G401.6 (cell line): ENCODE results near the gene TBC1D21.

Source experiments
- FAIRE-seq: peaks from 2 replicates; lab custom pipeline; 2012; peaks lifted over from hg19 to GRCh38; lab: Jason Lieb, UNC

Gene TBC1D21

DNA sequence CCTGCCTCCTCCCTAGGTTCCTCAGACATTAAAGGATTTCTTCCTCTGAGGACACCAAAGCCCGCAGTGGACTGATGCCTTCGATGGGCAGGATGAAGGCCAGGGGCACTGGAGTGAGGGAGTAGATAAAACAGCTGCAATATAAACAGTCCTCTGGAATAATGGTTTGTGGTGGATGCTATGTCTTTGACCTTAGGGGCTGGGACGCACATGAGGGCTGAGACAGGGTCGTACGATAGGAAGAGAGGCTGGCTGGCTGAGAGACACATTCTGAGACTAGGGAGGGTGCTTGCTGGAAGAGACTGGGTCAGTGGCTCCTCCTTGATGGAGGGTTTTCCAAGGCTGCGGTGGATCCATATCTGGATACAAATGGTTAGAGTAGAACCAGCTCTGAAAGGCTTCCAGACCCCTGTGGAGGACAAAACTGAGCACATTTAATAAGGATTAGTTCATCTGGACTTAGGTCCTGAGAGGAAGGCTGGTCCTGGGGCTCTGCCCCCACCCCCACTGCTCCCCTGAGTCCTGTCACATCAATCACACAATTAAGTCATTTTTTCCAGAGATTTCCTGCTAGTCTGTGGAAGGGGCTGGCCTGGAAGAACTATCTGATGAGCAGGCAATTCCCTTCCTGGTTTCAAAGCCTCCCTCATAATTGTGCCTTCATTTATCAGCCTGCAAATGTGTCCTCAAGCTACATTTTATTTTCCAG is 15.8 kb downstream of the TBC1D21 start:
- no peak for FAIRE-seq

DNA sequence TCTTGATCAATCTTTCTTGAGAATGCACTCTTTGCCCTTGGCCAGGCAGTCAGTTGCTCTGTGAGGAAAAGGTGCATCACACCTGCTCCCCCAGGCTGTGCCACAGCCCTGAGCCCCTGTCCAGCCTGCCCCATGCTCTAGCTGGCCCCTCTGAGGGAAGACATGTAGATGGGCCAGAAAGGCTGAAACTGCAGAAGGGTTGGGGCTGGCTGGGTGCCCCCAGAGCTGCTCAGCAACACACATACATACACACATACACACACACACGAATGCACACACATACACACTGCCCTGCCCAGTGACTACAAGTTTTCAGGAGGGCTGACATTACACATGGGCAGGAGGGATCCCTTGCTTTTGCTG is 16.4 kb downstream of the TBC1D21 start:
- no peak for FAIRE-seq

DNA sequence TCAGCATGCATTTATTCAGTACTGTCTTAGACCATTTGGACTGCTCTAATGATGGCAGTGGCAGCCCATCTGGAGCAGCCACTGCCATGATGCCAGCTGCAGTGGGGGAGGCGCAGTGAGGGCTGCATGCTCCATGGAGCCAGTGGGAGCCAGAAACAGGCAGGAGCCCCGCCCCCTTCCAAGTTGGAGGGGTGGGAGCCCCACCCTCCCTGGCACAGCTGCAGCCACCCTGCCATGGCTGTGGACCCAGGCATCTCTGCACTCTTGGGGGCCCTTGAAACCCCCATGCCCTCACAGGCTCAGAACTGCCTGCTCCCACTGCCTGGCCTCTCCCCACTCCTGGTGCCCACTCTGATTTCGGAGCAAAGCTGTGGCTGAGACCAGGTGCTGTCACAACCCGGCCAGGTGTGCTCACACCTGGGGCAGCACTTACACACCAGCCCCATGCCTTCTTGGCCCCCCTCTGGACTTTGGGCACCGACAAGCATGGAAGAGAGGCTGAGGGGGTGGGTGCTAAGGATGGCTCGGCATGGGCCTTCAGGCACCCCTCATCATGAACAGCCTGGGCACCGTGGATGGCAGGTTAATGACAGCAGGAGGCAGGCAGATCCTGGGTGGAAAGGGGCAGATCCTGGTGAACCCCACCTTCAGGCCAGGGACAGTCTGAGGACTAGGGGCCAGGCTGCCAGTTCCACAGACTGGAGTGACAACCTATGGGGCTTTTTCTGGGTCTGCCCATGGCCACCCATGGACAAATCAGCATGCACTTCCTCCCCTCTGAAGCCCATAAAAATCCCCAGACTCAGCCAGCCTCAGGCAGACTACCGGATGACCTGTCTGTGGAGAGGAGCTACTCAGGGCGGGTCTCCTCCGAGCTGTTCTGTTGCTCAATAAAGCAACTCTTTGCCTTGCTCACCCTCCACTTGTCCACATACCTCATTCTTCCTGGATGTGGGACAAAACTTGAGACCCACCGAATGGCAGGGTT is 18.3 kb downstream of the TBC1D21 start:
- no peak for FAIRE-seq

DNA sequence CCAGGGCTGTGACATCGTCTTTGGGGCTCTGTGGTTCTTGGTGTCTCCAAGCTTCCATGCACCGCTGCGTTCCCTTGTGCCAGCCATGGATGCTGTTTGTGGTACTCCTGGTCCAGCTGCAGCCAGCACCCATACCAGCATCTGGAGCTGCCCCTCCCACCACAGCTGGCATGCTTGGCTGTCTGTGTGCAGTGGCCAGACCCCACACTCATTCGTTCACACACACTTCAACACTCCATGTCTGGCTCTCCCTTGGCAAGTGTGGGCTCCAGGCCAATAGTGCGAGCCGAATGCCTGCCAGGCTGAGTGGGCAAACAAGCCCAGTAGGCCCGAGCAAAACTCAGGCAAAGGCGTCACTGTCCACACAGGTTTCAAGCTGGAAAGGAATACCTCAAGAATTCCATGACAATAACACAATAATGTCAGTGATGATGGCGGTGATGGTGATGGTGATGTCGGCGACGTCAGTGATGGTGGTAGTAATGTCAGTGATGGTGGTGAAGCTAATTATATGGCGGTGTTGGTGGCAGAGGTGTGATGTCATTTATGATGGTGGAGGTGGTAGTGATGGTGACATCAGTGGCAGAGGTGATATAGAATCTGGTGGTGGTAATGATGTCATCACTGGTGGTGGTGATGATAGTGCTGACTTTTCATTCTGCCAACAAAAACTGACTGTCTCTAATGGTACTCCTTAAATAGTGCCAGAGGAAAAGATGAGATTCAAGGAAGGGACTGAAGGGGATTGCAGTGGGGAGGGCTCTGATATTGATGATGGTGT is 19.3 kb downstream of the TBC1D21 start:
- FAIRE-seq, result no peak

DNA sequence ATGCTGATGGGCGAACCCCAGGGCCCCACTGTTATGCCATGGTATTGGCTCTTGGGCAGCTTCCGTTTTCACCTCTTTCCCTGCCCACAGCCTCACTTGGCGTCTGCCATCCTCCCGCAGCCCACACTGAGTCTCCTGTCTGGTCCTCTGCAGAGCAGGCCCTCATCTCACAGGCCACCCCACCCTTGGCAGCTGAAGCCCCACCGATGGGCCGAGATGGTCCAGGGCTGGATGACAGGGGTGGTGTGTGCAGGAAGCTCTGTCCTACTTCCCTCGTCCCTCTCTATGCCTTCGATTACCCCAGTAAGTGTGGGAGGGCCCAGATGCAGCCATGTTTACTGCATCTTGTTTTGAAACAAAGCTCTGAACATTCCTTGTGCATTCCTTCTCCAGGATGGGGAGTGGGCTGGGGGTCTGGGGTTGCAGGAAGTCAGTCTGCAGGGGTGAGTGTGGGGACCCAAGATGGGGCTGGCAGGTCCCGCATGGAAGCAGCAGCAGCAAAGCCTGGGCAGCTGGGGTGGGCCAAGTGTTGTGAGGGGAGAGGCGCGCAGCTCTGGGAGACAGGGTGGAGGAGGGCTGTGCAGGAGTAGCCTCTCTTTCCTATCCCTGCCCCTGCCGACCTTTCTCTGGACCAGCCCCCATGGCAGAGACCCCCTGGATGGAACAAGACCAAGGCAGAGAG is 20.9 kb downstream of the TBC1D21 start:
- no peak for FAIRE-seq

DNA sequence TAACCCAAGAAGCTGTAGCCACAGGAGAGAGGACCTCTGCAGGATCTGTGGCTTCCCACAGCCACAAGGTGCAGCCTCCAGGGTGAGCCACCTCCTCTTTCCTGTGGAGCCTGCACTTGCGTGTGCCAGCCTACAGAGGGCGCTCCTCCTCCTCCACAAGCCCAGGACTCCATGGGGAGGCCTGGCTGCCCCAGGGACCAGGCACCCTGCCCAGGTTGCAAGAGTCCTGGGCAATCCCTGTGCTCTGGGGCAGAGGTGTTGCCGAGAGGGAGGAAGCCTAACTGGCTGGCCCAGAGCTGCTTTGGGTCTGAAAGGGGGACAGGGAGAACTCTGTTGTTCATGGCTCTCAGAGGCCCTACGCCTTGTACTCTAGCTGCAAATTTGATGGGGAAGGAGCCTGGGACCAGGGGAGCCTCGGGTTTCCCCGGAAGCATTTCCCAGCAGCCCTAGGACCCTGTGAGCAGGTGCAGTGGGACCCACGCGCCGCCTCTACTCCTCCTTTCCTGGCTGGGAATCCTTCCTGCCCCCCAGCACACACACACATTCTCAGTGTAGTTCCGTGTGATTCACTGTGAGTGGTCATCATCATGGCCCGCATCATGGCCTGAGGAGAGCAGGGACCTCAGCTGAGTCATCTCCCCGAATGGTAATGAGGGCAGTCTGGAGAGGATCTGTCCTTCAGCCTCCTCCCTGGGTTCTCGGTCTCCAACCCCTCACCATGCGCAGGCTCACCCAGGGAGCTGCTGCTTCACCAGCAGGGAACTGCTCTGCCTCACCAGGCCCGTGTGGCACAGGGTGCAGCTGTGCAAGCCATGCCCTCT is 24.3 kb downstream of the TBC1D21 start:
- peak; percentile 42 for FAIRE-seq

DNA sequence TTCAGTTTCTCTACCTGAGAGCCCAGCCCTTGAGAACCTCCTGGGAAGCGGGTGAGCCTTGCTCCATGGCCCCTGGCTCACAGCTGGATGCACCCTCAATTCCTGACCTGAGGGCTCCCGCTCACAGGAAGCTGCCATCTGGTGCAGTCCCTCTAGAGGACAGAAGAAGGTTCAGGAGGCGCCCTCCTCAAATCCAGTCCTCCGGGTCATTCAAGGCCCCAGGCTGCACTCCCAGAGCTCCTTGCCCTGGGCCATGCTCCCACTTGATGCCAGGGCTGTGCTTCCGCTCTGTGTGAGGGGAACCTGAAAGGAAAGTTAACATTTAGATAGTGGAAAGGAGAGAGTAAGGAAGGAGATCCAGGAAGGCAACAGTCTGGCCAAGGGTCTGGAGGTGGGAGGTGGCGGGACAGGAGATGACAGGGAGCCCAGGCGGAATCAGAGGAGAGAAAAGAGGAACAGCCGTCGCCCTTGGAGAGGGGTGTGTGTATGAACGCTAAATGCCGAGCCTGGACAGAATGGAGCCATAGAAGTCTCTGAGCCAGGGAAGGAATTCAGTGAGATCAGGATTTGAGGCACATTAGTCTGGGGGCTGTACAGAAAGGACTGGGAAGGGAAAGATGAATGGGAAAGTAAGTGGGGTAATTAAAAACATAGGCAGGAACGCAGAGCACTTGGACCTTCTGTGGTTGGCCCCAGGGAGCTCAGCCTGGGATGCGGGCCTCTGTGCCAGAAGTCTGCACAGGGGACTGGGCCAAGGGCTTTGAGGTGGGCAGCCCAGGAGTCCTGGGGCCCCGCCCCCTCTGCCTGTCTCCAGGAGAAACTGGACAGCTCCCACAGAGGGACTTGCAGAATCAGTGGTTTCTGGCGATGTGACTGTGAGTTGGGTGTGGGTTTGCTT is 26.1 kb downstream of the TBC1D21 start:
- FAIRE-seq, result no peak

DNA sequence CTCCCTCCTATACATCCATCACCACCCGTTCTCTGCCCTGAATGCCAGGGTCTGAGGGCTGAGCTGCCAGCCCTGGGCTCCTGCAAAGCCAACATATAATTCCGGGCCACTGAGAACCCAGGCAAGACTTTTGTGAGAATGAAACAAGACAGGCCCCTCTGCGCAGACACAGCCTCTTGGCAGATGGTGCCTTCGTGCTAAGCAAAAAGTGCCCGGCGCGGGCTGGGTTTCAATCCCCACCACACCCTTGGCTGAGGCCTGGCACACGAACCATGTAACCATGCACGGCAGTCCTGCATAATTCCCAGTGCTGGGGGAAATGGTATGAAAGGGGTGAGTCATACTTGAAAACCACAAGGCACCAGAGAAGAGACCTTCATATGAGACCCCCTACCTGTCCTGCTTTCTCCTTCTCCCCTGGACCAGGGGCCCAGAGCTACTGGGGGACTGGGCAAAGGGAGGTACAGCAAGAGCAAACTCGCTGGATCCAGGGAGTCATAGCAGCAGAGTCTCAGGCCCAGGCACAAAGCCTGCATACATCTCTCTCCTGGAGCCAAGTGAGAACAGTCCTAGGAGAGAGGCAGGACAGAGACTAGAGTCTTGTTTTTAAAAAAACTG is 26.8 kb downstream of the TBC1D21 start:
- FAIRE-seq, result no peak

DNA sequence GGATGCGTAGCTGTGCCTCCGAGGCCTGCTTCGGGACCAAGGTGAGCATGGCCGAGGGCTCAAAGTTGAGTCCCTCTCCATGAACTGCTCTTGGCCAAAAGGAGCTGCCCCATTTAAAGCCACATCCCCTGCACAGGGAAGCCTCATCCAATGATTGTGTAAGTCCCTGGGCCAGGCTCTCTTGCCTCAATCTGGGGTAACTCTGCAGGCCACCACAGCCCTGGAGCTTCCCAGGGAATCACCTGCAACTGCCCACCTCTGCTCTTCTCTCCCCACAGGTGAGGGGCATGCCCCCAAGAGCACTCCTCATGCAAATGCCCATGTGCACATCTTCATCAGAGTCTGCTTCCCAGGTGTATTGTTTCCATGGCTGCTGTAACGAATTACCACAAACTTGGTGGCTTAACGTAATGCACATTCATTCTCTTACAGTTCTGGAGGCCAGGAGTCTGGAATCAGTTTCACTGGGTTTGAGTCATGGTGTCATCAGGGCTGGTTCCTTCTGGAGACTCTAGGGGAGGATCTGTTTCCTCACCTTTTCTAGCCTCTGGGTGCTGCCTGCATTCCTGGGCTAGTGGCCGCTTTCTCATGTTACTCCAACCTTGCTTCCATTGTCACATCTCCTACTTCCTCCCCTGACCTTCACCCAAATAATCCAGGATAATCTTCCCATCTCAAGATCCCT is 27.9 kb downstream of the TBC1D21 start:
- FAIRE-seq, result no peak

DNA sequence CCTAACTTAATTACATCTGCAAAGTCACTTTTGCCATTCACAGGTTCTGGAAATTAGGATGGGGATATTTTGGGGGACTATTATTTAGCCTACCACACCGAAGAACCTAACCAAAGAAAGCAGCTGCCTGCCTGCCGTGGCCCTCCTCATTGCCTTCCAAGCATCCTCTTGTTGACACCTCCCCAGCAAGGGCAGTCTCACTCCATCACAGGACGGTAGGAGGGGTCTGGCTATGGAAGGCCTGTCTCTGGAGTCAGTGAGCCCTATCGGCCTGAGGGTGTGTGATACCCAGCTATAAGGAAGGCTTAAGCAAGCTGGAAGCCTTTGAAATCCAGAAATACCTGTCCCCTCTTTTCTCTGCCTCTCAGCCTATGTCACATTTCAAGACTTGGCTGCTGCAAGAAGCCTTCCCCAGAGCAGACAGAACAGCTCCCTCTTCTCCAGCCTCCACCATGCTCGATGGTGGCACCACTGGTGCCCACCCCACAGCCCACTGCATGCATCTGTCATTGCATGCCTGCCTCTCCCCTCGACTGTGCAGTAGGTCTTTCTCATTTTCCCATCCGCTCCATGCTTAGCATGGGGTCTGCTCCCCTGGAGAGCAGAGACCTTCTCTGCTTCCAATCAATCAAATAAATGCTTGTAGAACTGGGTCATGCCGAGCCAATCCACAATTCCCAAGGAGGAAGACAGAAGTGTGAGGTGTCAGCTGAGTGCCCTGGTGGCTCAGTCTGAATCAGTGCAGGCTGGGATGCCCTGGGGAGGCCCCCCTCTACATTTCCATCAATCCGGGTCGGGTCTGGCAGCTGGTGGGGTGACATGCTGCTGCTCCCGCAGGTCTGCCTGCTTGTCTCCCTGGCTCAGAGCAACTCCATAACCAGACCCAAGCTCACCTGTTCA is 29.0 kb downstream of the TBC1D21 start:
- FAIRE-seq, result no peak

DNA sequence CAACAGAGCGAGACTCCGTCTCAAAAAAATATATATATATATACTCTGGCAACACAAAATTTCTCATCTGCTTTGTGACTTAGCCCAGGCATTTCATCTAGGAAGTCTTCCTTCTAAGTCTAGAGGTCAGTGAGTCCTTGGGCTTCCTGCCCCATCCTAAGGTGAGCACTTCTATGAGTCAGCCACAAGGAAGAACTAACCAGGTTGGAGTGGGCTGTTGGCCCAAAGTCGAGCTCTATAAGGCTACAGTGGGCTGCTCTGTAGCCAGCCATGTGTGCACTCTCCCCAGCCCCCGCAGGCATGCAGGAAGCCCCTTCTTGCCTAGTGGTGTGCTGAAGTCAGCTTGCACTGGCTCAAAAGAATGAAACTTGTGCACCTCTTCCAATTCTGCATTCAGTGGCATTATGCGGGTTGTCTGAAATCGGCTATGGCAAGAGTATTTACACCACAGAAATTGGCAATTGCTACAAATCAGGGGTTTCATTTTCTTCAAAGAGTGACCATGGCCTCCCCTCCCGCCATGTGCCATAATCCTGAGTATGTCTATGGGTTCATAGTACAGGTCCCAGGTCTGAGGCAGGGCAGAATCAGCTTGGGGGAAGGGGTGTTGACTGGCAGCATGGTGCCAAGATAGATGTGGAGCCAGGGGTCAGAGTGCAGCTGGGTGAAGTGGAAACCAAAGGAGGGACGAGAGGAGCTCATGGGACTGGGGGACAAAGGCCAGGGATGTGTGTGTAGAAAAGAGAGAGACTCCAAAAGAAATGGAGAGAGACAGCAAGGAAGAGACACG is 30.9 kb downstream of the TBC1D21 start:
- FAIRE-seq, result no peak

DNA sequence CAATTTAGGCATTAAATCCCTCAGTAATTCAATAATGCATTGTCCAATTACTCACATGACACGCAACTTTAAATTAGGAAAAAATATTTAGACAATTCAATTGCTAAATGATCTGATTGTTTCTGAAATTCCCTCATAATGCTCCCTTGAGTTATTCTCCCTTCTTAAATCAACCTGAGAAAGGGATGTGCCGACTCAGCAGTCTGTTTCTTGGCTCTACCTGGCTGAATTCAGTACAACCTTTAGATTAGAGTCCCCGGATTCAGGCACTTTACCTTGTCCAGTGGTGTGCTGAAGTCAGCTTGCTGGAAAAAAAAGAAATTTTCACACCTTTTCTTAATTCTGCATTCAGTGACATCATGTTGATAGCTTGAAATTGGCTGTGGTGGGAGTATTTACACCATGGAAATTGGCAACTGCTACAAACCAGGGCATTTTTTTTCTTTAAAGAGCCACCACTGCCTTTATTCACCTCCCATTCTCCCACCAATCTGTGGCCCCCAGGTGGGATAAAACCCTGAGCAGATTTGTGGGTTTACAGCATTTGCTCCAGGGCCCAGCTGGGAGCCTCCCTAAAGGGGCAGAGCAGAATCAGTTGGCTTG is 32.0 kb downstream of the TBC1D21 start:
- FAIRE-seq, result no peak

DNA sequence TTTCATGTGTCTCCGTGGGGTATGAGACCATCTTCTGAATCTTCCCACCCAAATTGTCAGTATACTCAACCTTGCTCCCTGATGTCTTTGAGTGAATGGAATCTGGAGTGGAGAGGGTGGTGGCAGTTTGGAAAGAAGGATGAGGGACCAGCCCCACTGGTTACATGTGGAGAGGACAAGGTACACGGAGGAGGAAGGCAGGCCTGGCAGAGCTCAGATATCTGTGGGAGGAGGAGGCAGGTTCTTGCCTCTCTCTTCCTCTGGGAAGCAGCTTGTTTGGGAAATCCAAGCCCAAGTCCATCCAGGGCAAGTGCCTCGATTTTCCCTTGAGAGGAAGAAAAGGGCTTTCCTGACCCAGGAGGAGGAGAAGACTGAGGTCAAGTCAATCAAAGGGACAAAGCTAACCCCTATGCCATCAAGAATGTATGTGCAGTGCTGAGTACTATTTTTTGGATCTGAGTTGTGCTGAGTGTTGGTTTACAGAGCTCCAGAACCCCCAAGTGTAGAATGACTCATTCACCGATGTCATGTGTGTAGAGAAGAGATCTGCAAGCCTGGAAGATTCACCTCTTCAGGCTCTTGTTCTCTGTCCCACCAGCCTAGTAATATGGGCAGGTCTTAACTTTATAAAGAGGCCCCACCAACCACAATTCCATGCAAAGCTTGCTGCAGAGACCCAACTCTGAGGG is 33.1 kb downstream of the TBC1D21 start:
- no peak for FAIRE-seq

DNA sequence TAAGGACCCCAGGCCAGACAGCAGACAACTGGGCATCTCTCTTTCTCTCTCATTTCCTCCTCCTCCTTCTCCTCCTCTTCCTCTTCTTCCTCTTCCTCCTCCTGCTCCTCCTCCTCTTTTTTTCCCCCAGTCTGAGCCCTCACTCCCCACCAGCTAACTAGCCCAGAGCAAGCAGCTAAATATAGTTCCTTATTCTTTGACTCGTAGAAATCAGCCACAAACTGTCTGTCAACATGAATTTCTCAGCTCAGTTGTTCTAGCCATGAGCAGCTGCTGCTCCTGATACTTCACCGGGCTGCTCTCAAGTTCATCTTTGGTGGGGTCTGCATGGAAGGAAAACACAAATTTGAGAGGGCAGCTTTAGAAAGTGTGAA is 33.7 kb downstream of the TBC1D21 start:
- FAIRE-seq, result no peak

DNA sequence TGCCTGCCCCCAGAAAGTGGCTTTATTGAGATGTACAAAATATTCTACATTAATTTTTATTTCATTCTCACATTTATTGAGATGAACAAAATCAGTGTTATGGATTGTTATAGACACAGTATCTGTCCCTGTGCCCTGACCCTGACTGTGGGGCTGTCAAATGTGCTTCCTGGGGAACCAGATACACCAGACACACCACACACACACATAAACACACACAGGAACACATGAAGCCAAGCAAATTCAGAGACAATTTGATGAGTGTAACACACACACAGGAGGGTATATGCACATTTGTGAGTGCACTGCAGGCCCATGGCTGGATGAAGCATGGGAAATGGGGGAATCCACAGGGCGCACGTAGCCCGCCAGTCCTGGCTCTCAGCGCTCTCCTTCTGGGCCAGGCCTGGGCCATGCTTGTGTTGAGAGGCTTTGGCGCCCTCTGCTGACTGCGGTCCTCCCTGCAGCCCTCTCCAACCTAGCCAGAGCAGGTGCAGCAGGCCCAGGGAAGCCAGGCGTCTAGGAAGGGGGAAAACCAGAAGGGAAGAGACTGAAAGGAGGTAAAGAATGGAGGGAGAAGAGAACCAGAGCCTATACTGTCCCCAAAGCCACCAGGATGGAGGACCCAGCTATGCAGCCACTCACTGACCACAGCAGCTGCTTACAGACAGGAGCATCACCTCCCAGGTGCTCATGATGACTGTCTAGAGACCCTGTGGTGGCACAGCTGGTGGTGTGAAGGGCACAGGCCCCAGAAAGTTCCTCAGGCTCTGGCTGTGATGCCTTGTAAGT is 34.9 kb downstream of the TBC1D21 start:
- no peak for FAIRE-seq

DNA sequence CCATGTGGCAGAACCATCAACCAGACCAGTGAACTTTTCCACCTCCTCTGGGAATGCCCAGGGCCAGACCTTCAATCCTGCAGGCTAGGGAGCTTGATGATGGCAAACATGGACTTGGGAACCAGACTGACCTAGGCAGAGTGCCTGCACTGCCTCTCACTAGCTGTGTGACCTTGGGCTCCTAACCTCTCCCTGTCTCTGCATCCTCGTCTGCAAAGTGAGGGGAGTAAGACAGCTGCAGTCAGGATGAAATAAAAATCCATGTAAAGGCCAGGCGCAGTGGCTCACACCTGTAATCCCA is 35.4 kb downstream of the TBC1D21 start:
- no peak for FAIRE-seq
